ENCODE measurements around the gene EQTN.

GRCh38 chr9:27258662-27259061, 38.3 kb downstream of the EQTN start:
- no peak for TF ChIP-seq TBP (IDR thresholded peaks at IDR 0.05; ENCODE audit: low read depth, low read length)
- TF ChIP-seq, protein P1, sequence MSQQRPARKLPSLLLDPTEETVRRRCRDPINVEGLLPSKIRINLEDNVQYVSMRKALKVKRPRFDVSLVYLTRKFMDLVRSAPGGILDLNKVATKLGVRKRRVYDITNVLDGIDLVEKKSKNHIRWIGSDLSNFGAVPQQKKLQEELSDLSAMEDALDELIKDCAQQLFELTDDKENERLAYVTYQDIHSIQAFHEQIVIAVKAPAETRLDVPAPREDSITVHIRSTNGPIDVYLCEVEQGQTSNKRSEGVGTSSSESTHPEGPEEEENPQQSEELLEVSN (IDR thresholded peaks at IDR 0.05): no peak
- TF ChIP-seq, protein P2, sequence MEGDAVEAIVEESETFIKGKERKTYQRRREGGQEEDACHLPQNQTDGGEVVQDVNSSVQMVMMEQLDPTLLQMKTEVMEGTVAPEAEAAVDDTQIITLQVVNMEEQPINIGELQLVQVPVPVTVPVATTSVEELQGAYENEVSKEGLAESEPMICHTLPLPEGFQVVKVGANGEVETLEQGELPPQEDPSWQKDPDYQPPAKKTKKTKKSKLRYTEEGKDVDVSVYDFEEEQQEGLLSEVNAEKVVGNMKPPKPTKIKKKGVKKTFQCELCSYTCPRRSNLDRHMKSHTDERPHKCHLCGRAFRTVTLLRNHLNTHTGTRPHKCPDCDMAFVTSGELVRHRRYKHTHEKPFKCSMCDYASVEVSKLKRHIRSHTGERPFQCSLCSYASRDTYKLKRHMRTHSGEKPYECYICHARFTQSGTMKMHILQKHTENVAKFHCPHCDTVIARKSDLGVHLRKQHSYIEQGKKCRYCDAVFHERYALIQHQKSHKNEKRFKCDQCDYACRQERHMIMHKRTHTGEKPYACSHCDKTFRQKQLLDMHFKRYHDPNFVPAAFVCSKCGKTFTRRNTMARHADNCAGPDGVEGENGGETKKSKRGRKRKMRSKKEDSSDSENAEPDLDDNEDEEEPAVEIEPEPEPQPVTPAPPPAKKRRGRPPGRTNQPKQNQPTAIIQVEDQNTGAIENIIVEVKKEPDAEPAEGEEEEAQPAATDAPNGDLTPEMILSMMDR (IDR thresholded peaks at IDR 0.05; ENCODE audit: control extremely low read depth in 1 of 3, insufficient read depth in 1 of 3, low read depth in 1 of 3, low read length in 3 of 3): no peak
- no peak for TF ChIP-seq POLR2AphosphoS5 (IDR thresholded peaks at IDR 0.05; ENCODE audit: low read depth, low read length)
- no peak for TF ChIP-seq CEBPB (IDR thresholded peaks at IDR 0.05; ENCODE audit: low read depth, low read length)
- no peak for TF ChIP-seq USF2 (IDR thresholded peaks at IDR 0.05; ENCODE audit: low read length)
- no peak for TF ChIP-seq SRF (IDR thresholded peaks at IDR 0.05; ENCODE audit: low read depth, low read length)
- no peak for TF ChIP-seq MAX (IDR thresholded peaks at IDR 0.05)
- no peak for TF ChIP-seq SIN3A (conservative IDR thresholded peaks at IDR 0.05 in 1 of 2, IDR thresholded peaks at IDR 0.05 in 1 of 2; ENCODE audit: low read depth in 1 of 2, low read length in 2 of 2)
- no peak for TF ChIP-seq SIRT6 (IDR thresholded peaks at IDR 0.05; ENCODE audit: low read length)
- no peak for TF ChIP-seq JUN (IDR thresholded peaks at IDR 0.05; ENCODE audit: low read depth, low read length)
- no peak for TF ChIP-seq RFX5 (IDR thresholded peaks at IDR 0.05; ENCODE audit: borderline replicate concordance, low read depth, low read length)
- no peak for TF ChIP-seq EP300 (IDR thresholded peaks at IDR 0.05; ENCODE audit: borderline replicate concordance in 1 of 2, low read depth in 2 of 2, low read length in 2 of 2)

All from H1 (cell line).